HepG2 (cell line): ENCODE results near the gene SLC1A2. TPM values are rescaled to one million over a fixed set of nuclear protein-coding genes. Genes with fewer than 3 reads are reported as not detected.

Experiments
- ATAC-seq: fragments of 200-7000 bp; cut with Tn5 transposase; 3 replicates; pipeline ENCODE4 v1.9.1; 2020; ENCODE audit warnings: mild to moderate bottlenecking, moderate library complexity
- BruUV-seq: library from RNA; stranded (reverse); fragments of 400-500 nt; replicated peaks from 2 replicates; lab custom pipeline; 2021; lab: Mats Ljungman, UMichigan
- CTCF ChIA-PET: fragments of 300-600 bp; formaldehyde crosslinking; extraction: SDS; loops from one replicate; lab custom pipeline; 2021; ENCODE audit warnings: low total read pairs, inconsistent platforms, low intra/inter-chr PET ratio; lab: Yijun Ruan, JAX
- POLR2A ChIA-PET: fragments of 350-600 bp; sonication (Branson Sonifier 250); formaldehyde crosslinking; loops from one replicate; lab custom pipeline; 2020; ENCODE audit warnings: antibody characterized with exemption, inconsistent platforms; lab: Yijun Ruan, JAX
- DNase-seq: peaks from one replicate; pipeline ENCODE4 v3.0.0-alpha.2; 2015; ENCODE audit warnings: low spot score
- FAIRE-seq: peaks from 3 replicates; lab custom pipeline; 2011; peaks lifted over from hg19 to GRCh38; lab: Jason Lieb, UNC
- H2AFZ ChIP-seq: one replicate; pipeline ENCODE4 v1.6.1; 2011; ENCODE audit warnings: low read length, inconsistent platforms
- H3K27ac ChIP-seq: fragments of 300-600 bp; 3 replicates; pipeline ENCODE4 v1.8.0; 2011; ENCODE audit warnings: mixed run types, mild to moderate bottlenecking, mixed read lengths, low read length, inconsistent platforms; ENCODE audit not compliant: insufficient read depth; ENCODE audit errors: extremely low read length
- H3K27me3 ChIP-seq, 2 experiments: fragments of 200-600 bp in 1 of 2; 2 replicates in 1 of 2; 3 replicates in 1 of 2; pipeline versions ENCODE4 v1.6.0 to v1.8.0; 2011; ENCODE audit warnings: low read length in 2 of 2, mild to moderate bottlenecking in 2 of 2, moderate library complexity in 2 of 2, inconsistent platforms in 1 of 2; ENCODE audit not compliant: insufficient read depth in 2 of 2, control insufficient read depth in 1 of 2
- H3K36me3 ChIP-seq, 2 experiments: fragments of 200-600 bp in 1 of 2; replicated peaks in 1 of 2; 2 replicates in 1 of 2; 3 replicates in 1 of 2; pipeline versions ENCODE4 v1.5.1 to v1.8.0; 2011; ENCODE audit warnings: low read length in 2 of 2, inconsistent platforms in 1 of 2; ENCODE audit not compliant: insufficient read depth in 2 of 2, control insufficient read depth in 1 of 2
- H3K4me1 ChIP-seq: 2 replicates; pipeline ENCODE4 v1.5.1; 2012; ENCODE audit warnings: low read length, inconsistent platforms; ENCODE audit not compliant: insufficient read depth
- H3K4me2 ChIP-seq: 2 replicates; pipeline ENCODE4 v1.6.0; 2011; ENCODE audit warnings: low read depth, low read length, inconsistent platforms
- H3K4me3 ChIP-seq, 3 experiments: fragments of 200-600 bp in 1 of 3; sonication (generic), shearing (Covaris generic) in 1 of 3; replicated peaks in 1 of 3; 2 replicates each; pipeline ENCODE4 v1.5.1; 2011 to 2016; ENCODE audit warnings: low read length in 3 of 3, inconsistent platforms in 2 of 3, low read depth in 2 of 3, mild to moderate bottlenecking in 2 of 3, control low read depth in 1 of 3, mixed read lengths in 1 of 3; ENCODE audit not compliant: insufficient read depth in 1 of 3
- H3K79me2 ChIP-seq: one replicate; pipeline ENCODE4 v1.6.1; 2011; ENCODE audit warnings: low read length, inconsistent platforms; ENCODE audit not compliant: insufficient read depth
- H3K9ac ChIP-seq: 2 replicates; pipeline ENCODE4 v1.6.0; 2011; ENCODE audit warnings: mild to moderate bottlenecking, low read depth, low read length, inconsistent platforms; ENCODE audit not compliant: insufficient read depth
- H3K9me3 ChIP-seq: 2 replicates; pipeline ENCODE4 v1.5.1; 2012; ENCODE audit warnings: mild to moderate bottlenecking, low read length
- H4K20me1 ChIP-seq: 2 replicates; pipeline ENCODE4 v1.6.0; 2011; ENCODE audit warnings: inconsistent platforms, mild to moderate bottlenecking, low read length, moderate library complexity; ENCODE audit not compliant: insufficient read depth
- AKAP8 ChIP-seq: sonication (generic); formaldehyde crosslinking; IDR thresholded peaks from 2 replicates; pipeline ENCODE4 v1.5.1; 2020; ENCODE audit warnings: mild to moderate bottlenecking, missing genetic modification reagents
- ARNT ChIP-seq: fragments of 450-650 bp; IDR thresholded peaks from 2 replicates; pipeline ENCODE4 v1.6.1; 2017
- BHLHE40 ChIP-seq: IDR thresholded peaks from 2 replicates; pipeline ENCODE4 v1.6.1; 2011; ENCODE audit warnings: low read length, improper control_type of control experiment
- EED ChIP-seq: sonication (generic); formaldehyde crosslinking; IDR thresholded peaks from 2 replicates; pipeline ENCODE4 v1.5.0; 2020; ENCODE audit warnings: mild to moderate bottlenecking, missing genetic modification reagents
- FOSL2 ChIP-seq: sonication (generic); formaldehyde crosslinking; IDR thresholded peaks from 2 replicates; pipeline ENCODE4 v1.4.0; 2020; ENCODE audit warnings: missing genetic modification reagents
- FOXA3 ChIP-seq: IDR thresholded peaks from 2 replicates; pipeline ENCODE4 v1.6.1; 2016; ENCODE audit warnings: missing genetic modification reagents, missing compliant biosample characterization
- GTF2F1 ChIP-seq: fragments of 150-350 bp; IDR thresholded peaks from 2 replicates; pipeline ENCODE4 v1.6.1; 2014; ENCODE audit warnings: low read length
- MAF1 ChIP-seq: sonication (generic); formaldehyde crosslinking; IDR thresholded peaks from 2 replicates; pipeline ENCODE4 v1.5.0; 2020; ENCODE audit warnings: missing genetic modification reagents, borderline replicate concordance
- MATR3 ChIP-seq: sonication (generic); formaldehyde crosslinking; IDR thresholded peaks from 2 replicates; pipeline ENCODE4 v1.4.0; 2020; ENCODE audit warnings: missing genetic modification reagents
- MXD3 ChIP-seq: IDR thresholded peaks from 2 replicates; pipeline ENCODE4 v1.6.1; 2016; ENCODE audit warnings: mild to moderate bottlenecking, missing biosample characterization, missing genetic modification reagents
- NR1H2 ChIP-seq: sonication (generic); formaldehyde crosslinking; IDR thresholded peaks from 2 replicates; pipeline ENCODE4 v1.8.1; 2022; ENCODE audit warnings: low read depth, missing genetic modification reagents, borderline replicate concordance
- RBFOX2 ChIP-seq: fragments of 200-400 bp; formaldehyde crosslinking; IDR thresholded peaks from 2 replicates; pipeline ENCODE4 v1.6.1; 2017; ENCODE audit warnings: low read depth, mild to moderate bottlenecking, low read length
- SIX4 ChIP-seq: sonication (generic); formaldehyde crosslinking; IDR thresholded peaks from 2 replicates; pipeline ENCODE4 v1.4.0; 2020; ENCODE audit warnings: missing genetic modification reagents
- STAT5B ChIP-seq: sonication (generic); formaldehyde crosslinking; IDR thresholded peaks from 2 replicates; pipeline ENCODE4 v1.4.0; 2020; ENCODE audit warnings: missing genetic modification reagents
- ZFP1 ChIP-seq: IDR thresholded peaks from 2 replicates; pipeline ENCODE4 v1.6.1; 2016
- ZNF605 ChIP-seq: sonication (generic); formaldehyde crosslinking; IDR thresholded peaks from 2 replicates; pipeline ENCODE4 v1.8.0; 2022; ENCODE audit warnings: mild to moderate bottlenecking, missing genetic modification reagents
- ZNF704 ChIP-seq: sonication (generic); formaldehyde crosslinking; IDR thresholded peaks from 2 replicates; pipeline ENCODE4 v1.8.1; 2023; ENCODE audit warnings: mild to moderate bottlenecking, inconsistent platforms, moderate library complexity, missing genetic modification reagents, borderline replicate concordance
- ZNF713 ChIP-seq: sonication (generic); formaldehyde crosslinking; IDR thresholded peaks from 2 replicates; pipeline ENCODE4 v1.4.0; 2020; ENCODE audit warnings: mild to moderate bottlenecking, missing genetic modification reagents
- WGBS: methylation state at CpG from one replicate; pipeline ENCODE4 v1.1.6; 2017; ENCODE audit warnings: low lambda C conversion rate; 5-methylcytosine and 5-hydroxymethylcytosine counted together
- in situ Hi-C: cut with HindIII; loops from 2 replicates; pipeline ENCODE4 v1.10.0; 2017; ENCODE audit warnings: low pct_unique_long_range_greater_than_20kb; ENCODE audit not compliant: extremely low pct_ligation_motif_present
- intact Hi-C: fragments of 100-400 bp; cut with micrococcal nuclease; formaldehyde crosslinking; loops from one replicate; pipeline ENCODE4 v1.10.0; 2022; ENCODE audit not compliant: unreplicated experiment
- polyA plus RNA-seq, 8 experiments: library from polyadenylated mRNA; depleted of rRNA in 3 of 8; stranded (reverse) in 7 of 8; unstranded in 1 of 8; fragments of >200 nt; fragmentation: Illumina TruSeq in 4 of 8; extraction: Trizol in 4 of 8; gene quantifications; 2 replicates each; pipeline versions ENCODE4 v1.2.1 to v1.2.3, GENCODE V29; 2011 to 2016; ENCODE audit warnings: low read depth in 4 of 8, missing spikeins in 1 of 8, mixed read lengths in 1 of 8; ENCODE audit not compliant: insufficient read depth in 1 of 8
- total RNA-seq, 5 experiments: library from RNA; depleted of rRNA; stranded (reverse); fragments of >200 nt; fragmentation: Illumina TruSeq; extraction: Trizol; gene quantifications; 2 replicates each; pipeline ENCODE4 v1.2.3, GENCODE V29; 2016; ENCODE audit warnings: low read depth in 1 of 5

Gene SLC1A2
- total and polyA plus RNA-seq, 2 of the 13 experiments (the other 11 are each of a cell fraction or from before 2014, with no cell fraction given): 23.2 to 43.2 TPM

- H2AFZ ChIP-seq: no peak overlapping the region
- DNase-seq: no peak
- peaks cover 7% of the 10 kb centered on the region; the same call in 1 of the 2 replicates for H3K9me3 ChIP-seq
- TF ChIP-seq BHLHE40 (0 out of 2 replicates have a peak, but pooled peaks have one; percentile 12), ARNT (no peak), MAF1 (no peak), SIX4 (CRISPR knock-in tag) (no peak), FOXA3 (CRISPR knock-in tag) (no peak), NR1H2 (CRISPR knock-in tag) (no peak), AKAP8 (CRISPR knock-in tag) (no peak), ZNF704 (CRISPR knock-in tag) (no peak), RBFOX2 (no peak), STAT5B (no peak), EED (no peak), MATR3 (CRISPR knock-in tag) (no peak), GTF2F1 (no peak), FOSL2 (CRISPR knock-in tag) (peak; percentile 67), ZFP1 (CRISPR knock-in tag) (no peak), ZNF605 (CRISPR knock-in tag) (no peak), ZNF713 (no peak), MXD3 (CRISPR knock-in tag) (no peak)
- no peaks in the 10 kb centered on the region for H3K36me3 ChIP-seq
- no peak for FAIRE-seq
- in situ Hi-C loops (no loop called here), intact Hi-C loops (no loop called here)
- ChIA-PET POLR2A (interaction anchor here (0.6 to 1.3 kb wide), 2 partner anchors 64 to 458 kb away, joined by 4 to 5 read pairs; no protein-coding TSS in a partner anchor), CTCF (no interaction called here)
- H3K9ac ChIP-seq: no peak overlapping the region
- no peak overlapping the region for H3K4me3 ChIP-seq
- peaks cover 26% of the 10 kb centered on the region for H3K4me1 ChIP-seq
- H3K27me3 ChIP-seq: no peaks in the 10 kb centered on the region; a peak in 1 of 5 replicates
- no peaks in the 10 kb centered on the region for H4K20me1 ChIP-seq
- H3K4me2 ChIP-seq: no peak overlapping the region
- no TSS peak for BruUV-seq
- WGBS: 29% methylated on average over 4 of the region's 4 CpGs
- H3K27ac ChIP-seq: no peak overlapping the region
- H3K79me2 ChIP-seq: no peaks in the 10 kb centered on the region
- no peak for ATAC-seq
These were observed 51.9 kb downstream of the SLC1A2 start for GRCh38 chr11:35367491-35367890.
